HS-5 (cell line): ENCODE measurements around the gene WWOX.

Experiments used
- DNase-seq: peaks from one replicate; pipeline ENCODE4 v3.0.0-alpha.2; 2012; ENCODE audit warnings: low read depth

WWOX gene

GRCh38 chr16:79175286-79176057 lies 1076.0 kb downstream of the WWOX start:
- no peak for DNase-seq

GRCh38 chr16:79177018-79177417 lies 1077.6 kb downstream of the WWOX start:
- DNase-seq, result no peak

- DNase-seq, result no peak
Measured at GRCh38 chr16:79181419-79181818, 1082.0 kb downstream of the WWOX start.

DNA sequence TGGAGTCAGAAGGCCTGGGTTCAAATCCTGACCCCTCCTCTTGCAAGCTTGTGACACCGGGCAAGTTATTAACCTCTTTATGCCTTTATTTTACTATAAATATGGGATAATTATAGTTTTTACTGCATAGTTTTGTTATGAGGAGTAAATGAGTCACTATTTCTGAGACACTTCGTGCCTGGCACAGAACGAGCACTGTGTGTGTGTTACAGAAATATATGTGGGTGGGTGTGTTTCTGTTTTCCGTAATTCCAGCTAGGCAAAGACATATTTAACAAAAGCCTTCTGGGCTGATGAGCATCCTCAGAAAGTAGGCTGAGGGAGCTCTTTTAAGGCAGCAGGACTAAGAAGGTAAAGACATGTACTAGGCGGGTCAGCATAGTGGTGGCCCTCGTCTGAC lies 1083.2 kb downstream of the WWOX start:
- DNase-seq, result no peak

DNA sequence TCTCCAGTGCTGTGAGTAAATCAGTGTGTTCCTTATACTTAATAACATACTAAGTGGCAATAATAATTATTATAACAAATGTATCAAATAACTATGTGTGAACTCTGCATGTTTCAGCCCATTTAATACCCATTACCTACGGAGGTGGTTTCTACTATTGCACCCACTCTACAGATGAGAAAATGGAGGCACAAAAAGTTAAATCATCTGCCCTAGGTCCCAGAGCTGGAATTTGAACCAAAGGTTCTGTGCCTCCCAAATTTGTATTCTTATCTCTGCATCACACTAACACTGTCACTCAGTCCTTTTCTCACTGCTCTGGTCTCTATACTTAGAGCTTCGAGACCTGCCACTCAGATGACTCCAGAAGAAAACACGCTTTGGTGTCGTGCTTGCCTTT lies 1084.1 kb downstream of the WWOX start:
- DNase-seq, result no peak

DNA sequence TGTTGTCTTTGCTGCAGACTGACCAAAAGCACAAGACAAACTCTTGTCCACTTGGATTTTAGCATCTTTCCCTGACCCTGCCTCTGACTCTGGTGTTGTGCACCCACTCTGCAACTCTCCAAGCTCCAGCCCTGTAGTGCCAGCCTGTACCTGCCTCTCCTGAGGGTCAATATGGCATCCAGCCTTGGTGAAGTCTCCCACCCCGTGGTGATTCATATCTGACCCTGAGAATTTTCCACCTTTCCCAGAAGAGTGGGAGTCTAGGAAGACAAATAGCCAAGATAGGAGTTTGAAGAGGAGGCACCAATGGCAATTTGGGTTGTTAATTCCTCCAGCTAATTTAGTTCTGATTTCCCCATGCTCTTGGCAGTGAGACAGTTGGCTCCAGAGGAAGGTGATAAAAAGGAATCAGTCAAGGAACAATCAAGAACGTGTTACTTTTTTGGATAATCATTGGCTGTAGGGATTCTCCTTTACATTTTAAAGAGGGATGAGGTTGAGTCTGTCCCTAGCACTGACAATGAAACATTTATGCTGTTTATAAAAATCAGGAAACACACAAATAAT lies 1085.1 kb downstream of the WWOX start:
- DNase-seq, result no peak

DNA sequence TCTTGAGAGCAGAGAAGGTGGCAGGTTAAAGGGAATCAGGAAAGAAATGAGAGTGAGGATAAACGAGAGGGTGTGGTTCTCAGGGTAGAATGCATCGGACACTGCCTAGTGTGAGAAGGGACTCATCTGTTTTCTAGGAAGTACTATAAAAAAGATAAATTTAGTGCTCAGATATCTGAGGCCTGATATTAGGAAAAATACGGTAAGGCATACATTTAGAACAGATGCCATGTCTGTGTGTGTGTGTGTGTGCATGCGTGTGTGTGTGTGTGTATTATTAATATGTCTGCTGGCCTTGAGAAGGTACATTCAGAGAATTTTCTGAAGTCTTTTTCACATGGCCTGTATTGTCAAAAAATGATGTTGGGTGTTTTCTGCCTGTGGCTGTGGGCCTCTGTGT lies 1086.3 kb downstream of the WWOX start:
- DNase-seq, result no peak

DNA sequence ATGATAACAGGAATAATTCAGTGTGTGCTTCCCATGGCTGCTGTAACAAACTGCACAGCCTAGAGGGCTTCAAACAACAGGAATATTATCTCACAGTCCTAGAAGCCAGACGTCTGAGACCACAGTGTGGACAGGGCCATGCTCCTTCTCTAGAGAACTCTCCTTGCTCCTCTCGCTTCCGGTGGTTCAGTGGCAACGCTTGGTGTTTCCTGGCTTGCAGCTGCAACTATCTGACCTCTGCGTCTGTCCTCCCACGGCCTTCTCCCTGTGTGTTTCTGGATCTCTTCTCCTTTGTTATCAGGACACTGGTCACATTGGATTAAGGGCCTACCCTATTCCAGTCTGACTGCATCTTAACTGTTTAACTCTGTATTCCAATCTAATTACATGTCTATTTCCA lies 1086.7 kb downstream of the WWOX start:
- no peak for DNase-seq

DNA sequence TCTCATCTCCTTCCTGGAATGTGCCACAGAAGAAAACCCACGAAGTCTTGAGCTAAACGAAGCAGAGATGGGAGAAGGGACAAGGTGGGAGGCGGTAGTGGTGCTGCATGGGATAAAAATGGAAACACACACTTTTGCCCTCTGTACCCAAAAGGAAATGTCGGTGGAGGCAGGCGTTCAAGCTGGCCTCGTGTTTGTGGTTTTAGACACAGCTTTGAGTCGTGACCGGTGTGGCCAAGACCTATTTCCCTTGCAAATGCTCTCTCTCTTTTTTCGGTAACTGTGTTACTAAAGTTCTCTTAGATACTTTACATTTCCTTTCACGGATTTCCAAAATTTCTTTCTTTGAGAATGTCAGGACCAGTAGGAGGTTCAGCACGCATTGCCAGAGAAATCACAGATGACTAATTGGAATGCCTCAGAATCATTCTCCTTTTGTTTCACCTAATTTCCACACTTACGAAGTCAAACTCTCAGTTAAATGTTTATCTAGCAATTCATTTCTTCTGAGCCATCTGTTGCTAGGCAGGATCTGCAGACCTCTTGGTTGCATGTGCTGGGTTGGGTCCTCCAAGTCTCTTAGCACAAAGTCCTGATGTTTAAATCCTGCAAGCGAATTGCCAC lies 1088.8 kb downstream of the WWOX start:
- DNase-seq, result no peak

DNA sequence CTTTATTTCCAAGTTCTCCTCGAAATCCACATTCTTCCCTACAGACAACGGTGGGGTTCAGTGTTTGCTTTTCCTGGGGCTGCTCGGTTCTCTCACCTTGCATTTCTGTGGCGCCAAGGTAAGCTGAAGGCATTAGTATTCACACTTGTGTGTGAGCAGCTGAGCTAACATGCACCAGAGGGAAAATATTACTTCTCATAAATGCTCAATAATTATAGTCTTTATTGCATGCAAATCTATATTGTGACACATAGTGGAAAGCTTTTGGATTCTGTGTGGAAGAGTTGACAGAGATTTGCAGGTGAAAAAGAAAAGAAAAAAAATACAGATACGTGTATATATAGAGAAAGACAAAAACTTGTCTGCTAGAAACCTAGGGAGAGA lies 1089.3 kb downstream of the WWOX start:
- no peak for DNase-seq

DNA sequence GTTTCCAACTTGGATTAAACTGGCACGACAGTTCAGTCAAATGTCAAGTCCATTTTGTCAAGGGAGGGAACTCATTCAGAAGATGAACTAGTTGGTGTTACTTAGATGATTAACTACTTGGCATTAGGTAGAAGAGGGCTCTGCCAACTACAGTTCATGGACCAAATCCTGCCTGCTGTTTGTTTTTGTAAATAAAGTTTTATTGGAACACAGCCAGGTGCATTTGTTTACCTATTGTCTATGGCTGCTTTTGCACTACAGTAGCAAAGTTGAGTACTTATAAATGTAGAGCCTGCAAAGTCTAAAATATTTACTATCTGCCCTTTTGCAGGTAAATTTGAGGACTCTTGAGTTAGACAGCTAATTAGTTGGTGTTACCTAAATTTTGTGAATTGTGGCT lies 1091.1 kb downstream of the WWOX start:
- DNase-seq, result no peak

GRCh38 chr16:79191933-79192332 lies 1092.5 kb downstream of the WWOX start:
- DNase-seq, result no peak

GRCh38 chr16:79192904-79193303 lies 1093.5 kb downstream of the WWOX start:
- DNase-seq, result no peak

GRCh38 chr16:79194291-79194690 lies 1094.8 kb downstream of the WWOX start:
- DNase-seq, result no peak

DNA sequence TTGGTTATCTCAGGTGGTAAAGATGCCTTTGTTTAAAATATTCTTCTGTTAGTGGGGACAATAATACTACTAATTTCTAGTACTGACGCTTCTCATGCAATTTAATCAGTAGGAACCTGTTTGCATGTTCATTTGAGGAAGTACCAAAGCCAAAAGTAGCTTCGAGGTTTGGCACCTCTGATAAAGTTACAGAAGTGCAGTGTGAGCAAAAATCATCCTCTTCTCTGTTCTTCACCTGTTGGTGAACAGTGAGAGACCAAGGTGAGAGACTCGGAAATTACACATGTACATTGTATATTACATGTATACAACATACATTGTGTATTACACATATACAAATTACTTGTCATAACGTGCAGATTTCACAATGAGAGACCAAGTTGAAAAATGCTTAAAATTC lies 1096.5 kb downstream of the WWOX start:
- no peak for DNase-seq

GRCh38 chr16:79201436-79201835 lies 1102.0 kb downstream of the WWOX start:
- no peak for DNase-seq

DNA sequence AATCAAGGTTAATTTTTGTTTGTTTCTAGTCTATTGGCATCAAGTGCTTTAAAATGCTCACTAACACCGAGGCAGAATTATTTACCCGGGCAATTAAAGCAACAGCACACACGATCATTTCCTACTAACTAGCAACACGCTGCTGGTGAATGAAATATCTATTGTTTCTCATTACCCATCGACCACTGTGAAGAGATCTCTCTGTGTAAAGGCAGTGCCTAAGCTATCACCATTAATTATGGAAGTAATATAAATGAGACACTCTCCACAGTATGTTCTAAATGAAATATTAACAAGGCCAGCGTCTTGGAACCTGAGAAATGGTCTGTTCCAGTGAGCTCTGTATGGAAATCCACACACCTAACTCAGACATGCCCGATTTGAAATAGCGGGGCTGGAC lies 1103.5 kb downstream of the WWOX start:
- no peak for DNase-seq

DNA sequence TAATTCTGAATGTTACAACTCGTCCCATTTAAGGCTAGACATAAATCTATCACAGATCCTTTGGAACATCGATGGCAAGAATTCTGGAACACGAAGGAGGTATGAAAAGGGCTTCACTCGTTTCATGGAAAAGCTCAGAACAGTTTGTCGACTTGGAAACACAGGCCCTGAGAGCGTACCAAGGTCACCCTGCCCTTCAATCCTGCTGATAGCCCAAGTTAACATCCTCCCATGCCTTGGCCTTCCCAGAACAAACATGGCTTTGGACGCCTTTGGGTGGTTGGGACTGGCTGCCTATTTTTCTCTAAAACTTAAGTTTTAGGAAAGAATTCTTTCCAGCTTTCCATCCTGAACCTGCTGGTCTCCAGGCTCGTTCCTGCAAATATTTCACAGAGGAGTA lies 1105.0 kb downstream of the WWOX start:
- no peak for DNase-seq

GRCh38 chr16:79206889-79207288 lies 1107.4 kb downstream of the WWOX start:
- no peak for DNase-seq

- DNase-seq, result no peak
Measured at GRCh38 chr16:79209308-79209707, 1109.9 kb downstream of the WWOX start.

DNA sequence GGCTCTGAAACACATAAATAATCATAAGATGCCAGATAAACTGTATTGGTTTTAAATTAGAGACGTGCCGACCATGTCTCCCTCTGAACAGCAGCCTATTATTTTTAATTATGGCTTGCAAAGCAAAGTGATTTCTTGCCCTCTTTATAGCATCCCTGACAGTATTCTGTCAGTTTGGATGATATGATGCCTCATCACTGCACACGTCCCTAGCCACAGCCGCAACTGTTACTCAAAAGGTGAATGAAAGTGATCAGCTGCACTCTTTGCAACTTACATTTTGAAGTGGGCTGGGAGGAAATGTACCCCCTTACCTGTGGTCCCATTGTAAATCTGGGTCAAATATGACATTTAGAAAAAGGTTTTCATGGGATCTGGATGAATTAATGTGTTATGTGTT lies 1111.2 kb downstream of the WWOX start:
- DNase-seq, result no peak

- DNase-seq, result no peak
Measured at GRCh38 chr16:79211586-79211985, 1112.1 kb downstream of the WWOX start.

DNA sequence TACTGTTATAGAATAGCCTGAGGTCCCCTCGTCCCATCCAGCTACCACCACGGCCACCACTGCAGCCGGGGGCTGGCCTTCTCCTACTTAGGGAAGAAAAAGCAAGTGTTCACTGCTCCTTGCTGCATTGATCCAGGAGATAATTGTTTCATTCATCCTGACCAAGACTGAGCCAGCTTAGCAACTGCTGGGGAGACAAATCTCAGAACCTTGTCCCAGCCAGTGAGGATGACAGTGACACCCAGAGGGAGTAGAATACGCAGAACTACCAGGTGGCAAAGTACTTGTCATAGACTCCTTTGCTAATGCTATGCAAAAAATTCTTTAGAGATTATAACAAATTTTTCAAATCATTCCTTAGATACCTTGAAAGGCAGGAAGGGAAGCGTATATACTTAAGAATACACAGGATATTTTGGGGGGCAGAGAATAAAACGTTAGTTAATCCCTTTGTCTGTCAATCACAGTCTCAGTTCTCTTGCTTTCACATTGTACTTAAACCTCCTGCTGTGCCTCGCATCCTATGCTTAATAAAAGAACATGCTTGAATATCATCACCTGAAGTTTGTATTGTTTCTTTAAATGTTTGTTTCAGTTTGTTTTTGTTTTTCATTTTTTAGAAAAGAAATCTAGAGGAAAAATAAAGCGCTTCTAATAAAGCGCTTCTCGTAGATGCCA lies 1112.8 kb downstream of the WWOX start:
- DNase-seq, result no peak
